Activated T-helper 9 cell treated with anti-CD3 and anti-CD28 coated beads, Interleukin-2, amount 50 U/mL, for 16 hours (primary cell): ENCODE data around the gene PICALM.
A peak's percentile ranks its signal among the peaks of the same experiment; 100 is the strongest.
"Not testable (repeated sequence)": the region's sequence is repeated elsewhere in the genome, so short reads cannot be mapped to it uniquely, and the experiment has no call there.

Source experiments
- DNase-seq: peaks from one replicate; pipeline ENCODE4 v3.0.0-alpha.2; 2020; ENCODE audit warnings: low read depth

PICALM gene, protein sequence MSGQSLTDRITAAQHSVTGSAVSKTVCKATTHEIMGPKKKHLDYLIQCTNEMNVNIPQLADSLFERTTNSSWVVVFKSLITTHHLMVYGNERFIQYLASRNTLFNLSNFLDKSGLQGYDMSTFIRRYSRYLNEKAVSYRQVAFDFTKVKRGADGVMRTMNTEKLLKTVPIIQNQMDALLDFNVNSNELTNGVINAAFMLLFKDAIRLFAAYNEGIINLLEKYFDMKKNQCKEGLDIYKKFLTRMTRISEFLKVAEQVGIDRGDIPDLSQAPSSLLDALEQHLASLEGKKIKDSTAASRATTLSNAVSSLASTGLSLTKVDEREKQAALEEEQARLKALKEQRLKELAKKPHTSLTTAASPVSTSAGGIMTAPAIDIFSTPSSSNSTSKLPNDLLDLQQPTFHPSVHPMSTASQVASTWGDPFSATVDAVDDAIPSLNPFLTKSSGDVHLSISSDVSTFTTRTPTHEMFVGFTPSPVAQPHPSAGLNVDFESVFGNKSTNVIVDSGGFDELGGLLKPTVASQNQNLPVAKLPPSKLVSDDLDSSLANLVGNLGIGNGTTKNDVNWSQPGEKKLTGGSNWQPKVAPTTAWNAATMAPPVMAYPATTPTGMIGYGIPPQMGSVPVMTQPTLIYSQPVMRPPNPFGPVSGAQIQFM

DNA sequence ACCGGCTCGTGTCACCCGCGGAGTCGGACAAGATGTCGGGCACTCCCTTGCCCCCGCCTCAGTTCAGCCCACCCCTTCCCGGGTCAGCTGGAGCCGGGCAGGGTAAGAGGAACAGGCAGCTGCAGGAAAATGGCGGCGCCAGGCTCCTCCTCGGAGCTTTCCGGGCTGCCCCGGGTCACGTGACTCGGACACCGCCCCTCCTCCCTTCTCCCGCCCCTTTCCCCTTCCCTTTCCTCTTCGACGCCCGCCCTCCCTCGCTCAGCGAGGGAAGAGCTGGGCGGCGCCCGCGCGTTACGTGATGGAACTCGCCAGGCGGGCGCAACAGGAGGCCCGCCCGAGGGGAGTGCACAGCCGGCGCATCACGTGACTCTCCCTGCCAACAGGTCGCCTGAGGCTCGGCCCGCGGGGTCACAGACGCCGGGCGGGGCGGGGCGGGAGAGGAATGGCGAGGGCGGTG is at the start of gene PICALM:
Gene PICALM (minus strand): TSS at position 134 of the 457 bp plus-strand sequence. CDS start 304 bp downstream, outside the sequence.
- DNase-seq: peak; percentile 95

DNA sequence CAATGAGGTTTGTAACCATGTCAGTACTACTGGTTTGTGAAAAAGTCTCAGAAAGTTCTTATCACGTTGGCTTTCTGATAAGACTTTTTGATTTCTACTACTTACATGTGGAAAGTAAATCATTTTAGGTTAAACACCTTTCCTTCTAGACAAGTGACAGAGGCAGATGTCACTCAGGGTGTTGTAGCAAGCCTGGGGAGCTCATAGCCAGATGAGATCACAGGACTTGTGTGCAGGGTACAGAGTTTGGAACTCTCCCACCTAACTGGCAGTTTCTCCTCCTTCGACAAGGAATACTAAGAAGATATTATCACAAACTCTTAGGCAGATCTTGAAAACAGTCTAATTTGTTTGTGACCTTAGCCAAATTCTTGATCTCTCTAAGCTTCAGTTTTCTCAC is 49.4 kb upstream of the PICALM start:
- DNase-seq: no peak

DNA sequence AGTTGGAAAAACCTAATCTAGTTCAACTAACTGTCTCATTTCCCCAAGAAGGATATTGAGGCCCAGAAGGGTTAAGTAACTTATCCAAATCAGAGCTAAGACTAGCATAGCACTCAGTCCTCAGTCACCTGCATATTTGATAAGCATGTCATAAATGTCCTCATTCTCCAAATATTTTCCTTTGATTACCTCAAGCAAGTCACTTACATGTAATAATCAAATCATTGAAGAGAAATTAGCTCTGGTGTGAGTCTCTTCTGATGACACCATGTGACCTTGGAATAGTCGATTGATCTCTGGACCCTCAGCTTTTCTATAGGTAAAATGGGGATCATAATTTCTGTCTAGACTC is 48.8 kb upstream of the PICALM start:
- DNase-seq: no peak

DNA sequence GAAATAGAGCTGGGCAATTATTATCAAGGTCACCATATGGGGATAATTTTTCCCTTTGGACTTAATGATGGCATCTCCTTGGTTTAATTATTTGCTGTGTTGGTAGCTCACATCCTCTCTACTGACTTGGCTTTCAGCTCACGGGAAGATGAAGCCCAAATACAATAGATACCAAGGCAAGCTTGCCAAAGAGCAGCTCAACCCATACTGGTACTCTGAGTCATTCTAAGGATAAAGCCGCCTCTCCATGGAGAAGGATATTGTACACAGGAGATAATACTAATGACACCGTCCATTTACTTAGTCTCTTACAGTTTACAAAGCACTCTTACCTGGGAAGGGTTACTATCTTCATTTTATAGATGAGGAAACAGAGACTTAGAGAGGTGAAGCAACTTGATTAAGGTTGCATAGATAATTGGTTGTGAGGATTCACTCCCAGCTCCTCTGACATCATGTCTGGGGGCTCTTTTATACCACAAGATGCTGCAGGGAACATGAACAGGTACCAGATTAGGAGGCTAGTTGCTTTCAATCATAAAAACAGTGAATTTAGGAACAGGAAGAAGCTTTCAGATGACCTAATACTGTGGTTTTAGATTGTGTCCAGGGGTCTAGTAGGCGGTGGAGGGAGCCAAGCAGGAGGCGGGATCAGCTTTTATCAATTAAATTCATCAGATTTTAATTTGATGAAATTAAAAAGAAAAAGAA is 48.3 kb upstream of the PICALM start:
- DNase-seq: no peak

DNA sequence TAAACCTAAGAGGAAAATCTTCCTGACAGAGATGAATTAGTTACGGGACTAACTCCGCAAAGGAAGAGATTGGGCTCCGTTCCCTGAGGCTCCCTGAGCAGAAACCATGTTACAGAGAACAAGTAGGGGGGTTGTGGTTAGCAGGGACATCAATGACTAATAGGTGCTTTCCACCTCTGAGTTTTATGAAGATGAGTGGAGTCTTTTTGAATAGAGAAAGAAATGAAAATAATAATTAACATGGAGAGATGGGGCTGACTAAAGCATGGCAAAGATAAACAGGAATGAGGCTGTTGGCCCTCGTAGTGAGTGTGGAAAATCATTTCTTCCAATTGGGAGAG is 47.5 kb upstream of the PICALM start:
- peak; percentile 14 for DNase-seq

DNA sequence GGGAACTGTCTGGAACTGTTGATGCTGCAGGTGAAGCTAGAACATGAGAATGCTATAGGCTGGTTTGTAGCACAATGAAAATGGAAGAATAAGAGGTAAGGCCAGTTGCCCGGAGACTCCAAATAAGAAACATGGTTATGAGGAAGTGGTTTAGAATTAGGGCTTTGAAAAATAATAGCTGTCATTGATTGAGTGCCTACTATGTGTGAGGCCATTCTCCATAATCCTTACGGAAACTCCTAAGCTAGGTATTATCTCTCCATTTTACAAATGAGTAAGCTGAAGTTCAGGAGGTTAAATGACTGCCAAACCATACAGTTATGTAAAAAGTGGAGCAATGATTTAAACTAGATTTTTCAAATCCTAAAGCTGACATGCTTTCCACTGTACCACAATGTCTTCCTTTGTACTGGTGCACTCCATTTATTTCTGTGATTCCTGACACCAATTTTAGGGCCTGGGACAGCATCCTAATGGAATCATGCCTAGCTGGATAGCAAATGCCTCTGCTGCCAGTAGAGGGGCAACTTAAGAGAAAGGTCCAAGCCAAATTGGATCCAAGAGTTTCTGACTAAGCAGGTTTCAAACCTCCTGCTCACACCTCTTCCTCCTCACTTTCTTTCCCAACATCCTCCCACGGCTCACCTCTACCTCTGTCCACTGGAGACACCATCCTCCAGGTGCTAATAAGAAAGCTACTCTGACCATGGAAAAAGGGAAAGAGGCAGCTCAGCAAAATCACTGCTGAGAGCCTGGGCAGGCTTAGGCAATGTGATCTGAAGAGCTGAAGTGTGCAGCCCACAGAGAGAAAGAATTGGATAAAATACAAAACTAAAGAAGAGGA is 46.9 kb upstream of the PICALM start:
- no peak for DNase-seq

DNA sequence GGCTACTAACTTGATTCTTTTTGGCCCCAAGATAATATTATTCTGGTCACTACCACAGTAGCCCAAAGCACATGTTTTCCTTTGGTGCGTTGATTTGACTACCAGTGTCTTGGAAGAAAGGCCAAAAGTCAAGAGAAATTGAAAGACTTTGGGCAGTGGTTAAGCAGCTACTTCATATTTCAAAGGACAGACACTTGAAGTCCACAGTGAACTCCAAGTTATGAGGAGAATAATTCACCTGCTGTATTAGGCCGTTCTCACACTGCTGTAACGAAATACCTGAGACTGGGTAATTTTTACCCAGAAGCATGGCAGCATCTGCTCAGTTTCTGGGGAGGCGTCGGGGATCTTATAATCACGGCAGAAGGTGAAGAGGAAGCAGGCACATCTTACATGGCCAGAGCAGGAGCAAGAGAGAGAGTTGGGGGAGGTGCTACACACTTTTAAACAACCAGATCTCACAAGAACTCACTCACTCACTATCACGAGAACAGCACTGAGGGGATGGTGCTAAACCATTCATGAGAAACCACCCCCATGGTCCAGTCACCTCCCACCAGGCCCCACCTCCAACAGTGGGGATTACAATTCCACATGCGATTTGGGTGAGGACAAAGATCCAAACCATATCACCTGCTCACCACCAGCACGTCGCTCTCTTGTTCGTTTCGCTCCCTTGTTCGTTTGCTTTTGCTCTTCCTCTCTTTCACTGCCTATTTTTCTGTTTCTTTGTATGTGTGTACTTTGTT is 40.2 kb upstream of the PICALM start:
- DNase-seq: no peak

DNA sequence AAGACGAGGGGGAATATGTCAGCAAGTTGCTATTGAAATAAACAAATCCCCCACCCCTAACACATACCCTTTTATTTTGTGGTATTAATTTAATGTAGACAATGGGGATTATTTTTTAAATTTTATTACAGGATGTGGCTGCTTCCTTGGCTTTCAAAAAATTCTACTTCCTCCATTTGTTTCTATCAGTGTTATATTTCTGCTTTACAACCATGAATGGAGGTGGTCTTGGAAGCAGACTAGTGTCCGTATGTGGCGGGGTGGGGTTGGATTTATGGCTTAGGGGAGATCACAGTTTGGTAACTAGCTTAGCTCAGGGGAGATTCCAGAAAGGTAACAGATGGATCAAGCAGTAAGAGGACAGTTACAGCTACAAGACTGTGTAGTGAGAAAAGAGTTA is 39.3 kb upstream of the PICALM start:
- no peak for DNase-seq

DNA sequence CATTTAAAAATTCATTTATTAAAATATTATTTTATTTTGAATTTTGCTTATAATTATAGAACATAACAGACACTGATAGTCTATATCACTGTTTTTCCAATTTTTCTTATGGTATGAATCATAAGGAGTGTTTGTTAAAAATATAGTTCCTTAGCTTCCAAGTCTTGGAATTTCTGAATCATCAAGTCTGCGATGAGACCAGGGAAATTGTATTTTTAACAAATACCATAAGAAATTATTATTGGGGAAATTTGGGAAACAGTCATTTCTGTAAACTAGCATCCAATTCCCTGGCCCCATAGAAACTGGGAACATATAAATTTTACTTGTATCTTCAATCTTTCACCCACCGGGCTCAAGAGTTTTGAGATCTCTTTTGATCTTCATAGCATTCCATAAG is 38.0 kb upstream of the PICALM start:
- DNase-seq: no peak

DNA sequence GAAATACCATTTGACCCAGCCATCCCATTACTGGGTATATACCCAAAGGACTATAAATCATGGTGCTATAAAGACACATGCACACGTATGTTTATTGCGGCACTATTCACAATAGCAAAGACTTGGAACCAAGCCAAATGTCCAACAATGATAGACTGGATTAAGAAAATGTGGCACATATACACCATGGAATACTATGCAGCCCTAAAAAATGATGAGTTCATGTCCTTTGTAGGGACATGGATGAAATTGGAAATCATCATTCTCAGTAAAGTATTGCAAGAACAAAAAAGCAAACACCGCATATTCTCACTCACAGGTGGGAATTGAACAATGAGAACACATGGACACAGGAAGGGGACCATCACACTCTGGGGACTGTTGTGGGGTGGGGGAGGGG is 37.1 kb upstream of the PICALM start:
- DNase-seq: not testable (repeated sequence)

DNA sequence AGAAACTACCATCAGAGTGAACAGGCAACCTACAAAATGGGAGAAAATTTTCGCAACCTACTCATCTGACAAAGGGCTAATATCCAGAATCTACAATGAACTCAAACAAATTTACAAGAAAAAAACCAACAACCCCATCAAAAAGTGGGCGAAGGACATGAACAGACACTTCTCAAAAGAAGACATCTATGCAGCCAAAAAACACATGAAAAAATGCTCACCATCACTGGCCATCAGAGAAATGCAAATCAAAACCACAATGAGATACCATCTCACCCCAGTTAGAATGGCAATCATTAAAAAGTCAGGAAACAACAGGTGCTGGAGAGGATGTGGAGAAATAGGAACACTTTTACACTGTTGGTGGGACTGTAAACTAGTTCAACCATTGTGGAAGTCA is 36.7 kb upstream of the PICALM start:
- not testable (repeated sequence) for DNase-seq

DNA sequence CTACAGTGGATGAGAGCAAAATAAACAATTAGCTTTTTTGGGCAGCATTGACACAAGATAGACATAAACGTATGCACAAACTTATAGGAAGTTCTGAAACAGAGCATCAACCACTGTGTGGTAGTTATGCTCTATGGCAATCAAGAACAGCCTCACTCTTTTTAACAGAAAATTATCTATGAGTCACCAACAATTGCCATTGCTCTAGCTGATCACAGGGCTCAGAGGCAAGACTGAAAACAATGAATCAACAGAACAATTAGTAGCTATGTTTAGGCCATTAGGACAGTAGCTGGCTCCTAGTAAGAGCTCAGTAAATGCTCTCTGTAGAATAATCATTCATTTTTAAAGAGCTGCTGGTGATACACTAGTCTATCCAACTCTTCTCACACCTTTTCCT is 34.9 kb upstream of the PICALM start:
- DNase-seq: no peak

DNA sequence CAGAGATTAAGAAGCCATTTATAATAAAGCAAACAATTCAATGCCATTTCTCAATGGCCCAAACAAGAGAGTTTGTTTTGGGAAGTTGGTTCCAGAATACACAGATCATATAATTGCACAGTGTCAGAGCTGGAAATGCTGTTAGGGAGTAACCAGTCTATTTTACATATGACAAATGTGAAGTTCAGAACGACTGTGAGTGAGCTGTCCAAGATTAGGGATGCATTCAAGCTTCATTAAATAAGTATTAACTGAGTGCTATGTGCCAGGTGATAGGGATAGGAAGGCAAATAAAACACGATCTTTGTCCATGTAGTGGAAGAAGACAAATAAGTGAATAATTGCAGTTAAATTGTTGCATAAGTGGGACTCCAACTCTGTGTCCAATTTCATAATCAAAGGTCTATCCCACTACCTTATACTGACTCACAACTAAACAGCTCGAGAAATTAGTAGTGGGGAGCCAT is 33.1 kb upstream of the PICALM start:
- no peak for DNase-seq

DNA sequence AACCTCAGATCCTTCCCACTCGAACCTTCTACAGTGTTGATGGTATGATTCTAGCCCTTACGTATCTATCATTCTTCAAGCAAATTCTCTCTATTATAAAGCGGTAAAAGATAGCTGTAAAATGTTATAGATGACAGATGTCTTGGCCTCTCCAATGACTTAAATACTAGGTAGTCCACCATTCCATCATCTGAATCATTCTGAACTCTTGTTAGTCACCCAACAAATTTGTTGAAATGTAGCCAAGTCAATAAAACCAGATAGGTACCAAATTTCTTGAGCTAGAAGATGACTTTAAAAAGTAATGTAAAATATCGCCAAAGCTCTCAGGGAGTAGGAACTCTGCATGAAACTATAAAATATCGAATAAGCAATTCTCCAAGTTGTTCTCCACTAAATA is 32.6 kb upstream of the PICALM start:
- DNase-seq: no peak

DNA sequence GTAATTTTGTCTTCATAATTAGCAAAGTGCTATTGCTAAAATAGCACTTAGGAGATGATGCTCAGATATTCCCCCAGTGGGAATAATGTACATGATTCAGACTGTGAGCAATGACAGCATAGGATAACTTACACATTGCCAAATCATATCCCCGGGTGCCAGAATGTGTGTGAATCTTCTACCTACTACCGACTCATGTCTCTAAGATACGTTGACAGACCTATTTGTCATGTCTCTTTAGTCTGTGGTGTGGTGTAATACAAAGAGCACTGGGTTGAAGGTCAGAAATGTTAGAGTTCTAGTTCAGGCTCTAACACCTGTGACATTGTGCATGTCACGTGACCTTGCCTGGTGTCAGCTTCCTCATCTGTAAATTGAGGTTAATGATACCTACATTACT is 31.0 kb upstream of the PICALM start:
- no peak for DNase-seq

DNA sequence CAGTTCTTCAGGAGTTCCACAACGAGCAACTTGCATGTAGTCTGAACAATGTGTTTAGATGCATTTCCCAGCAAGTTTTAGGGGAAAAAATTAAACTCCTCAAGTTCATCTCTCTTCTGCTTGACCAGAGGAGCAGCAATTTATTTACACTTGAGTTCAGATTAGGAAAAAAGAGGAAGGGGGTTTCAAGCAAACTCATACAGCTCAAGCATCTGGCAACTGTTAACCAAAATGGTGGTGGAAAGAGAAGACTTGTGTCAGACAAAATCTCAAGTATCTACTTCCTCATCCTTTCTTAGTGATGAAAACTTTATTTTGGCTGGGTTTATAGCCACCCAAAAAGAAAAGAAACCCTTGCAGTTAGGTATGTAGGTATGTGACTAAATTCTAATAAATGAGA is 29.1 kb upstream of the PICALM start:
- DNase-seq: no peak

DNA sequence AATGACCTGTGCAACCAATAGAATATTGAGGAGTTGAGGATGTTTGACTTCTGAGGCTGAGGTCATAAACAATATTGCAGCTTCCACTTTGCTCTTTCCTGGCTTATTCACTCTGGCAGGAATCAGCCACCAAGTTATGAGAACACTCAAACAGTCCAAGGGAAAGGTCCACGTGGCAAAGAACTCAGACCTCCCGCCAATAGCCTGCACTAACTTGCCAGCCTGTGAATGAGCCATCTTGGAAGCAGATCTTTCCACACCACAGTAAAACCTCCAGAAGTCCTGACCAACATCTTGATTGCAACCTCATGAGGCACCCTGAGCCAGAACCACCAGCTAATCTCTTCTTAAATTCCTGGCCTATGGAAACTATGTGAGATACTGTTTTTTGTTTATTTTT is 22.7 kb upstream of the PICALM start:
- DNase-seq: no peak

DNA sequence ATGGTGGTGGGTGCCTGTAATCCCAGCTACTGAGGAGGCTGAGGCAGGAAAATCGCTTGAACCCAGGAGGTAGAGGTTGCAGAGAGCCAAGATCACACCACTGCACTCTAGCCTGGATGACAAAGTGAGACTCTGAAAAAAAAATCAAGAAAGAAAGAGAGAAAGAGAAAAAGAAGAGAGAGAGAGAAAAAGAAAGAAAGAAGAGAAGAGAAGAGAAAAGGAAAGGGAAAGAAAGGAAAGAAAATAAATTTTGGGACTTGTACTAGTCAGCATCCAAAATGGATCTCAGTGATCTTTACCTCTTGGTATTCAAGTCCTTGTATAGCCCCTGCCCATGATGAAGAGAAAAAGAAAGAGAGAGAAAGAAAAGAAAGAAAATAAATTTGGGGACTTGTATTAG is 22.2 kb upstream of the PICALM start:
- DNase-seq: no peak

DNA sequence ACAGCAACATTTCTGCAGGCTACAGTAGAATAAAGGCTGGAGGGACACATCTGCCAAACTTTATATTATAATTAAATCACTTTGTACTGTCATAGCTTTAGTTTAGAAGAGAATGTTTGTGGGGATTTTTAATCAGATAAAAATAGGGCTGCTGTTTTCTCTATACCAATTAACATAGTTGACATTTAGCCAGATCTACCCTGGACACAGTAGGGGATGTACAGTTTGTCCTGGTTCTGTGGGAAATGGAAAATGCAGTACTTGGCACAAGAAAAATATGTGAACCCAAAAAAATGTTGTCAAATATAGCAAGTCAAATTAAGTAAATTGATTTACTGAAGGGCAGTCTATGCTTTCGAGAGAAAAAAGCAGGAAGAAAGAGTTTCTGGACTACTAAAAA is 20.8 kb upstream of the PICALM start:
- no peak for DNase-seq

DNA sequence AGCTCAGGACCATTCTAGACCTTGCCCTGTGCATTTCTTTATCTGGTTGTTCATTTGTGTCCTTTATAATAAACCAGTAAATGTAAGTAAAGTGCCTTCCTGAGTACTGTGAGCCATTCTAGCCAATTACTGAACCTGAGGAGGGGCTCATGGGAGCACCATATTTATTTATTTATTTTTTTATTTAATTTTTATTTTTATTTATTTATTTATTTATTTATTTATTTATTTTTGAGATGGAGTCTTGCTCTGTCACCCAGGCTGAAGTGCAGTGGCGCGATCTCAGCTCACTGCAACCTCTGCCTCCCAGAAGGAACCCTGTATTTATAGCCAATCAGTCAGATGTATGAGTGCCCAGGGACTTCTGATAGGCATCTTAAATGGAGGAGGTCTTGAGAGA is 18.8 kb upstream of the PICALM start:
- not testable (repeated sequence) for DNase-seq

DNA sequence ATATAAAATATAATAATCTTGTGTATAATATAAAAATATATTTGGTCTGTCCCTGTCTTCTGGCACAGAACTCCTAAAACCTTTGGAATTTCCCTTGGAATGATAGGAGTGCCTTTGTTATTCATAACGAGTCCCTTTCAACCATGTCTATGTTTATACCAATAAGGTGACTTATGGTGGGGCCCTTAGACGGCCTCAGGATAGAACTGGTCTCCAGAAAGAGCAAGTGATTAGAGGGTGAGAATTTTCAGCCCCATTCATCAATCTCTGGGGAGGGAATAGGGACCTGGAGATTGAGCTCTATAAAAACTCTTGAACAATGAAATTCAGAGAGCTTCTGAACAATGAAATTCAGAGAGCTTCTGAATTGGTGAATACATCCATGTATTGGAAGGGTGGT is 18.4 kb upstream of the PICALM start:
- DNase-seq: no peak
